Body of pancreas (tissue), 4 donors: ENCODE measurements around the gene TSPAN10. TPM values are rescaled to one million over a fixed set of nuclear protein-coding genes. Genes with fewer than 3 reads are reported as not detected.
A peak's percentile ranks its signal among the peaks of the same experiment; 100 is the strongest.

Source experiments
- ATAC-seq: fragments of 150-250 bp; one replicate; pipeline ENCODE4 v1.9.1; 2016
- DNase-seq, 4 donors: peaks; one replicate each; pipeline ENCODE4 v3.0.0-alpha.2; 2019
- H3K27ac ChIP-seq, 4 donors: fragments of 200-600 bp; sonication (generic); 1 replicate in 3 of 4; 2 replicates in 1 of 4; pipeline versions ENCODE4 v1.5.1 to v1.6.1; 2016 to 2019; ENCODE audit warnings: mild to moderate bottlenecking in 1 of 4, mixed read lengths in 1 of 4, moderate library complexity in 1 of 4
- H3K27me3 ChIP-seq, 2 donors: fragments of 200-600 bp; sonication (generic); one replicate each; pipeline ENCODE4 v1.6.0; 2016; ENCODE audit warnings: mild to moderate bottlenecking in 1 of 2
- H3K36me3 ChIP-seq, 2 donors: fragments of 200-600 bp; sonication (generic); replicated peaks in 1 of 2; 2 replicates each; pipeline ENCODE4 v1.5.1; 2016; ENCODE audit warnings: low read depth in 2 of 2; ENCODE audit not compliant: insufficient read depth in 1 of 2
- H3K4me1 ChIP-seq: fragments of 200-600 bp; sonication (generic); one replicate; pipeline ENCODE4 v1.6.0; 2016
- H3K4me3 ChIP-seq, 2 donors: fragments of 200-600 bp; sonication (generic); 1 replicate in 1 of 2; 2 replicates in 1 of 2; pipeline ENCODE4 v1.5.1; 2016 to 2019
- H3K9me3 ChIP-seq, 3 donors: fragments of 200-600 bp; sonication (generic); 1 replicate in 2 of 3; 2 replicates in 1 of 3; pipeline ENCODE4 v1.5.1; 2016
- POLR2A ChIP-seq, 3 donors: fragments of 450-650 bp; IDR thresholded peaks; one replicate each; pipeline ENCODE4 v1.6.1; 2016; ENCODE audit warnings: antibody characterized with exemption in 3 of 3, mild to moderate bottlenecking in 2 of 3
- WGBS, 2 donors: methylation state at CpG; one replicate each; pipeline ENCODE4 v1.1.5; 2017; 5-methylcytosine and 5-hydroxymethylcytosine counted together
- intact Hi-C: fragments of 100-400 bp; cut with DNase I; formaldehyde crosslinking; loops from one replicate; pipeline ENCODE4 v1.15.1; 2023
- total RNA-seq, 2 donors: library from RNA; depleted of rRNA; stranded (reverse); fragments of >200 nt; gene quantifications; one replicate each; pipeline ENCODE4 v1.1.0, GENCODE V29; 2016
- TF ChIP-seq, protein P1 (sequence below), 7 experiments: fragments of 450-650 bp in 4 of 7; fragments of 200-600 bp in 3 of 7; sonication (generic) in 3 of 7; IDR thresholded peaks; one replicate each; pipeline ENCODE4 v1.5.1; 2016 to 2019; ENCODE audit warnings: antibody characterized with exemption in 7 of 7

Gene TSPAN10
- total RNA-seq, 2 donors from 2014 or later, result 1.0 to 5.3 TPM

DNA sequence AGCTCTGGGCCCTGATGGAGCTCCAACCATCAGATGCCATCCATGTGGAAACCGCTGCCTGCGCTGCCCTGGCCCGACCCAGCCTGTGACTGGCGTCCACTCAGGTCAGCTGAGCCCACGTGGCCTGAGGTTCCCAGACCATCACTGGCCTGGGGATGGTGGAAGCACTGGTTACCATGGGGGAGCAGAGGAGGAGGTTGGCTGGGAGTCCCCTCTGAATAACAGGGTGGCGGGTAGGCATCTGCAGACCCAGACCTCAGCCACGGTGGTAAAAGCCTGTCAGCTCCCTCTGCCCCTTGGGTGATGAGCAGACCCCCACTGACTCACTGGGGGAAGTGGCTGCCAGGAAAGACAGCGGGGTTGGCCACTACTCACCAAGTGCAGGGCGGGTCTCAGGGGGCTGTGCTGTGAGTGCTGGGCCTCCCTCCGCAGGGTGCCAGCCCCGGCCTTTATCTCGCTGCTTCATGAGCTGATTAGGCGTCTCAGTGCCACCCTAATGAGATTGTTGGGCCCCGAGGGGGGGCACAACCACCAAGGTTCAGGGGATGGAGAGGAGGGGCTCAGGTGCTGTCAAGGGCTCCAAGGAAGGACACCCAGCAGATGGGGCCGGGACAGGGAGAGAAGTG, 19.2 kb downstream of the TSPAN10 start, which contains the start of gene PDE6G:
TSS of gene PDE6G (minus strand) at position 425 of the 626 bp plus-strand sequence. CDS start 3,237 bp downstream, outside the sequence.
- ATAC-seq, result no peak
- no peak within 1 kb of the TSS for H3K27ac ChIP-seq
- DNase-seq, result no peak
- H3K27me3 ChIP-seq, result no peaks in the 10 kb centered on the region
- no peaks in the 10 kb centered on the region for H3K36me3 ChIP-seq
- no peak within 1 kb of the TSS for H3K4me3 ChIP-seq
- no peak for TF ChIP-seq POLR2A (IDR thresholded peaks at IDR 0.05)
- TF ChIP-seq, protein P1, sequence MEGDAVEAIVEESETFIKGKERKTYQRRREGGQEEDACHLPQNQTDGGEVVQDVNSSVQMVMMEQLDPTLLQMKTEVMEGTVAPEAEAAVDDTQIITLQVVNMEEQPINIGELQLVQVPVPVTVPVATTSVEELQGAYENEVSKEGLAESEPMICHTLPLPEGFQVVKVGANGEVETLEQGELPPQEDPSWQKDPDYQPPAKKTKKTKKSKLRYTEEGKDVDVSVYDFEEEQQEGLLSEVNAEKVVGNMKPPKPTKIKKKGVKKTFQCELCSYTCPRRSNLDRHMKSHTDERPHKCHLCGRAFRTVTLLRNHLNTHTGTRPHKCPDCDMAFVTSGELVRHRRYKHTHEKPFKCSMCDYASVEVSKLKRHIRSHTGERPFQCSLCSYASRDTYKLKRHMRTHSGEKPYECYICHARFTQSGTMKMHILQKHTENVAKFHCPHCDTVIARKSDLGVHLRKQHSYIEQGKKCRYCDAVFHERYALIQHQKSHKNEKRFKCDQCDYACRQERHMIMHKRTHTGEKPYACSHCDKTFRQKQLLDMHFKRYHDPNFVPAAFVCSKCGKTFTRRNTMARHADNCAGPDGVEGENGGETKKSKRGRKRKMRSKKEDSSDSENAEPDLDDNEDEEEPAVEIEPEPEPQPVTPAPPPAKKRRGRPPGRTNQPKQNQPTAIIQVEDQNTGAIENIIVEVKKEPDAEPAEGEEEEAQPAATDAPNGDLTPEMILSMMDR (IDR thresholded peaks at IDR 0.05), result no peak
- peaks cover 24% of the 10 kb centered on the region for H3K4me1 ChIP-seq
- H3K9me3 ChIP-seq, result no peaks in the 10 kb centered on the region
- intact Hi-C loops, result no loop called here
- WGBS, 2 donors, result 83% methylated on average over 14 of the region's 15 CpGs; no CpG with 5 or more reads in 1 of the 2 donors

DNA sequence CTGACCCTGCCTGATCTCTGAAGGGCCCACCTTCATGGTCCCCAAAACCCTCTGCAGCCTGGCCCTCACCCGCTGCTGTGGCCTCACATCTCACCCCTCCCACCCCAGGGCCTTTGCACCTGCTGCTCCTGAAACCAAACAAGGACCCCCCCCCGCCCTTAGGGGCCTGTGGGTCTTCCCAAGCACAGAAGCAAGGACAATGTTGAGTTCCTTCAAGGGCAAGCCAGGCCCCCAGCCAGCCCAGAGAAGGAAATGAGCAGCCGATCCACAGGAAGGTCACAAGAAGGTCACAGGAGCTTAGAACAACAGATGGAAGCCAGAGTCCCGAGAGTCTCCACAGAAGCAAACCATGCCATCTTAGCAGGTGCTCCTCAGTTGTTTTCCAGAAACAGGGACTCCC, 19.8 kb downstream of the TSPAN10 start:
- DNase-seq, result no peak
- H3K4me1 ChIP-seq, result peaks cover 25% of the 10 kb centered on the region
- H3K9me3 ChIP-seq, result no peaks in the 10 kb centered on the region
- no peaks in the 10 kb centered on the region for H3K27me3 ChIP-seq
- 74 to 80% methylated on average over 3 to 4 of the region's 4 CpGs for WGBS, 2 donors
- ATAC-seq, result no peak
- H3K36me3 ChIP-seq, result no peaks in the 10 kb centered on the region
- H3K27ac ChIP-seq, result no peak overlapping the region
- no peak overlapping the region for H3K4me3 ChIP-seq
- no peak for TF ChIP-seq POLR2A (IDR thresholded peaks at IDR 0.05)
- TF ChIP-seq, protein P1 (IDR thresholded peaks at IDR 0.05), result no peak
- intact Hi-C loops, result no loop called here

DNA sequence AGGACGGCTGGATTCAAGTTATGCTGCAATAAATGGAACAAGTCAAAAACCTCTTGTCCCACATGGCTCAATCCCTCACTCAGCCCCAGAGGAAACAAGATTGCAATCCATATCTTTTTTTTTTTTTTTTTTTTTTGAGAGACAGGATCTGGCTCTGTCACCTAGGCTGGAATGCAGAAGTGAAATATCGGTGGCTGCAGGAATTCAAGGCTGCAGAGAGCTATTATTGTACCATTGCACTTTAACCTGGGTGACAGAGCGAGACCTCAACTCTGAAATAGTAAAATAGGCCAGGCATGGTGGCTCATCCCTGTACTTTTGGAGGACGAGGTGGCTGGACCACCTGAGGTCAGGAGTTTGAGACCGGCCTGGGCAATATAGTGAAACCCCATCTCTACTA, 22.0 kb downstream of the TSPAN10 start:
- Histone ChIP-seq H3K36me3 (no peaks in the 10 kb centered on the region), H3K9me3 (no peaks in the 10 kb centered on the region), H3K4me3 (no peak overlapping the region), H3K4me1 (peaks cover 25% of the 10 kb centered on the region), H3K27me3 (no peaks in the 10 kb centered on the region), H3K27ac (peak overlapping the region; percentile 66 to 94 (median 92))
- TF ChIP-seq, protein P1 (IDR thresholded peaks at IDR 0.05), result no peak
- no peak for TF ChIP-seq POLR2A (IDR thresholded peaks at IDR 0.05)
- DNase-seq (peak; percentile 33 to 67 (median 44)), ATAC-seq (peak; percentile 76)
- 37 to 46% methylated on average over 5 of the region's 5 CpGs for WGBS, 2 donors
- intact Hi-C loops, result no loop called here

DNA sequence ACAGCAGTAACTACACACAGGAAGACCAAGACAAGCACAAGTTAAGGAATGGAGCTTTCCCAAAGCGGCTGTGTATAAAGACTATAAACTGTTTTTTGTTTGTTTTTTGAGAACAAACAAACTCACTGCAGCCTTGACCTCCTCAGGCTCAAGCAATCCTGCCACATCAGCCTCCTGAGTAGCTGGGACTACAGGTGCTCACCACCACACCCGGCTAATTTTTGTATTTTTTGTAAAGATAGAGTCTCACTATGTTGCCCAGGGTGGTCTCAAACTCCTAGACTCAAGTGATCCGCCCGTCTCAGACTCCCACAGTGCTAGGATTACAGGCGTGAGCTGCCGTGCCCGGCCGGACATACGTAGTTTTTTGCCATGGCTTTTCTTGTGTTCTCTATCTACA, 23.4 kb downstream of the TSPAN10 start:
- ATAC-seq, result no peak
- H3K9me3 ChIP-seq, result no peaks in the 10 kb centered on the region
- H3K27me3 ChIP-seq, result no peaks in the 10 kb centered on the region
- WGBS, 2 donors, result 97 to 98% methylated on average over 9 of the region's 9 CpGs
- intact Hi-C loops, result no loop called here
- H3K36me3 ChIP-seq, result no peaks in the 10 kb centered on the region
- no peak for DNase-seq
- H3K4me3 ChIP-seq, result no peak overlapping the region
- H3K27ac ChIP-seq, result peak overlapping the region; percentile 85 to 94 (median 92)
- TF ChIP-seq, protein P1 (IDR thresholded peaks at IDR 0.05), result no peak
- TF ChIP-seq POLR2A (IDR thresholded peaks at IDR 0.05), result no peak
- peaks cover 29% of the 10 kb centered on the region for H3K4me1 ChIP-seq

DNA sequence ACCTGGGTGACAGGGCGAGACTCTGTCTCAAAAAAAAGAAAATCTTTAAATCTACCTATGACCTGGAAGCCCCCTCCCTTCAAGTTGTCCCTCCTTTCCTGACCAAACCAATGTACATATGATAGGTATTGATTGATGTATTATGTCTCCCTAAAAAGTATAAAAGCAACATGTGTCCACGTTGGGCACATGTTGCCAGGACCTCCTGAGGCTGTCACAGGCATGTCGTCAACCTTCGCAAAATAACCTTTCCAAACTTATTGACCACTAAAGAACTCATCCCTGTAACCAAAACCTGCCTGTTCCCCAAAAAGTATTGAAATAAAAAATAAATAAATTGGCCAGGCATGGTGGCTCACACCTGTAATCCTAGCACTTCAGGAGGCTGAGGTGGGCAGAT, 25.0 kb downstream of the TSPAN10 start:
- Histone ChIP-seq H3K27me3 (no peaks in the 10 kb centered on the region), H3K4me3 (no peak overlapping the region), H3K36me3 (no peaks in the 10 kb centered on the region), H3K4me1 (peaks cover 35% of the 10 kb centered on the region), H3K27ac (no peak overlapping the region), H3K9me3 (no peaks in the 10 kb centered on the region)
- WGBS, 2 donors, result 85 to 94% methylated on average over 4 of the region's 4 CpGs
- DNase-seq (no peak), ATAC-seq (no peak)
- intact Hi-C loops, result no loop called here
- TF ChIP-seq, protein P1 (IDR thresholded peaks at IDR 0.05), result no peak
- TF ChIP-seq POLR2A (IDR thresholded peaks at IDR 0.05), result no peak
